DMS79 treated with DMSO at 0.1 percent for 48 hours (cell line): ENCODE data around the gene PSMC3IP.

Experiments
- DNase-seq: peaks from one replicate; lab custom pipeline; 2025; lab: John Stamatoyannopoulos, UW

The PSMC3IP gene

DNA sequence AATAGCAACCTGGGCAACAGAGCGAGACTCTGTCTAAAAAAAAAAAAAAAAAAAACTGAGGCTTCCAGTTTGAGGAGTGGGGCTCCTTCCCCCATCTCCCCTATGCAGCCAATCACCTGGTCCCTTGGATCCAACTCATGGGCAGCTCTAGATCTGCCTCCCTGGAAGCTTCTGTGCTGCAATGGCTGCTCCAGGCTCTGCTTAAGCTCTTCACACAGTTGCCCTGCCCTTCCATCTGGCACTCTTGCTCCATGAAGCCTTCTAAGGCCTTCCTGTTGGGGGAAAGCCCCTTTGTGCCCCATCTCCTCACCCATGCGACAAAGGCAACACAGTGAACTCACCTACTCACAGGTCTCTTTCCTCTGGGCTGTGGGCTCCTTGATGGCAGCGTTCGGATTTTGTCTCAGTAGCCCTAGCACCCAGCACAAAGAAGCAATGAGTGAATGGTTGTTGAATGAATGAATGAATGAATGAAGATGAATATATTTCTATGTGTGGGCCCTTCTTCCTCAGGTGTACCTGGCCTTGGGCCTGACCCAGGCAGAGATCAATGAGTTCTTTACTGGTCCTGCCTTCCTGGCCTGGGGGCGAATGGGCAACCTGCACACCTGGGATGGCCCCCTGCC, 39.6 kb downstream of the PSMC3IP start:
- DNase-seq, result no peak

DNA sequence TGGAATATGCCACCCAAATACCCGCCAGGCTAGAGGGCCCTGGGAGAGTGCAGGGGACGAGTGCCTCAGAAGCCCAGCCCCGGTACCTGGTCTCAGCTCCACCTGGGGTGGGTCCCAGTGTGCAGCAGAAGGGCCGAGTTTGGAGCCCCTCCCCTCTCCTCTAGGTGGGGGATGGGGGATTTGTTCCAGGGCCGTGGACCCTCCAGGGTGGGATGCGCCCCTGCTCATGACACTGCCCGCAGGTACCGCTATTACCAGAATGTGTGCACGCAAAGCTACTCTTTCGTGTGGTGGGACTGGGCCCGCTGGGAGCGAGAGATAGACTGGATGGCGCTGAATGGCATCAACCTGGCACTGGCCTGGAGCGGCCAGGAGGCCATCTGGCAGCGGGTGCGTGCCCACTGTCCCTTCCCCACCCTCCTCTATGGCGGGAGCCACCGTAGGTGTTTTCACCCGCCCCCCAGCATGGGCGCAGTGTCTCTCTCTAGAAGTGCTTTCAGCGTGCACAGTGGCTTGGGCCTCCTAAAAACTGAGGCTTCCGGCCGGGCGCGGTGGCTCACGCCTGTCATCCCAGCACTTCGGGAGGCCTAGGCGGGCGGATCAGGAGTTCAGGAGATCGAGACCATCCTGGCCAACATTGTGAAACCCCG, 40.2 kb downstream of the PSMC3IP start:
- DNase-seq, result no peak

DNA sequence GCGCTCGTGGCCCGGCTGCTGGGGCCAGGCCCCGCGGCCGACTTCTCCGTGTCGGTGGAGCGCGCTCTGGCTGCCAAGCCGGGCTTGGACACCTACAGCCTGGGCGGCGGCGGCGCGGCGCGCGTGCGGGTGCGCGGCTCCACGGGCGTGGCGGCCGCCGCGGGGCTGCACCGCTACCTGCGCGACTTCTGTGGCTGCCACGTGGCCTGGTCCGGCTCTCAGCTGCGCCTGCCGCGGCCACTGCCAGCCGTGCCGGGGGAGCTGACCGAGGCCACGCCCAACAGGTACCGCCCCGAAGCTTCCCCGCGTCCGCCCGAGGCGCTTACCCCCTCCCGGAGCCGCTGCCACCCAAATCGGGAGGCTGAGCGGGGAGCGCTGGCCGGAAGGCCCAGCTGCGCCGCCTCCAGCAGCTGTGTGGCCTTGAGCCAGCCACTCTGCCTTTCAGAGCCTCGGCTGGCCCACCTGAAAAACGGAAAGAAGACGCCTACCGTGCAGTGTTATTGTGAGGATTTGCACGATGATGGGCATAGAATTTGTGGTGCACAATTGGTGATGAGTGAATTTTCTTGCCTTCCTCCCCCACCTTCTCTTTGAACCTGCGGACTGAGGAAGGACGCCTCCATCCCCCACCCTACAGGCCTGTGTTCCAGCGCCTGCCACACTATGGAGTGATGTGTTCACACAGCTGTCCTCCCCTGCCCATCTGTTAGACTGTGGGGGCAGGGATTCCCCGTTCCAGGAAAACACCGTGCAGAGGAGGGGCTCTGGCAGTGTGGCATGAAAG, 41.0 kb downstream of the PSMC3IP start:
- peak; percentile 67 for DNase-seq

DNA sequence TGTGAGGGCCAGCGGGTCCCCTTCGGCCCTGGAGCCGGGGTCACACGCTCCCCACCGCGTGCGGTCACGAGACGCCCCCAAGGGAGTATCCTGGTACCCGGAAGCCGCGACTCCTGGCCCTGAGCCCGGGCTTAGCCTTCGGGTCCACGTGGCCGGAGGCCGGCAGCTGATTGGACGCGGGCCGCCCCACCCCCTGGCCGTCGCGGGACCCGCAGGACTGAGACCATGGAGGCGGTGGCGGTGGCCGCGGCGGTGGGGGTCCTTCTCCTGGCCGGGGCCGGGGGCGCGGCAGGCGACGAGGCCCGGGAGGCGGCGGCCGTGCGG, 41.5 kb downstream of the PSMC3IP start, which contains the start of gene NAGLU:
TSS of gene NAGLU (plus strand) at position 194 of the 324 bp plus-strand sequence. CDS start at position 226, 32 bp downstream.
- peak; percentile 82 for DNase-seq

DNA sequence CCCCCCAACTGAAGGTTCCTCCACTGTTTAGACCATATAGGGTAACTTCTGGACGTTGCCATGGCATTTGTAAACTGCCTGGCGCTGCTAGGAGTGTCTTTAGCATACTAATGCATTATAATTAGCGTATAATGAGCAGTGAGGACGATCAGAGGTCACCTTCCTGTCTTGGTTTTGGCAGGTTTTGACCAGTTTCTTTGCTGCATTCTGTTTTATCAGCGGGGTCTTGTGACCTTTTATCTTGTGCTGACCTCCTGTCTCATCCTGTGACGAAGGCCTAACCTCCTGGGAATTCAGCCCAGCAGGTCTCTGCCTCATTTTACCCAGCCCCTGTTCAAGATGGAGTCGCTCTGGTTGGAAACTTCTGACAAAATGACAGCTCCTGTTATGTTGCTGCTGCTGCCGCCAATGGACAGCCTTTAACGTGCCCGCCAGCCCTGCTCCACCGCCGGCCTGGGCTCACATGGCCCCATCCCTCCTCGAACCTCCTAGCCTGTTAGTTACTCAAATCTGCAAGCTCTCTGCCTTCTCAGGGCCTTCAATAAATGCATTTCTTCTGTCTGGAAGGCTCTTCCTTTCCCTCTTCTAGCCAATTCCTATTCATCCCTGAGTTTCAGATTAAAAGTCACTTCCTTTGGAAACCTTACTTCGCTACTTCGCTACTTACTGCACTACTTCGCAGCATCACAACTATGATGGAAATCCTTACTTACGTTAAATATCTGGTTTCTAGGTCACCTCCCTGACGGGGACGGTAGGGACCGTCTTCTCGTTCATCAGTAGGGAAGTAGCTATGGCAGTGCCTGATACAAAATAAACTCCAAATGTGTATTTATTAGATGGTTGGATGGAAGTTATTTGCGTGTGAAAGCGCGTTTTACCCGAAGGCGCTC, 42.1 kb downstream of the PSMC3IP start:
- DNase-seq, result peak; percentile 50

DNA sequence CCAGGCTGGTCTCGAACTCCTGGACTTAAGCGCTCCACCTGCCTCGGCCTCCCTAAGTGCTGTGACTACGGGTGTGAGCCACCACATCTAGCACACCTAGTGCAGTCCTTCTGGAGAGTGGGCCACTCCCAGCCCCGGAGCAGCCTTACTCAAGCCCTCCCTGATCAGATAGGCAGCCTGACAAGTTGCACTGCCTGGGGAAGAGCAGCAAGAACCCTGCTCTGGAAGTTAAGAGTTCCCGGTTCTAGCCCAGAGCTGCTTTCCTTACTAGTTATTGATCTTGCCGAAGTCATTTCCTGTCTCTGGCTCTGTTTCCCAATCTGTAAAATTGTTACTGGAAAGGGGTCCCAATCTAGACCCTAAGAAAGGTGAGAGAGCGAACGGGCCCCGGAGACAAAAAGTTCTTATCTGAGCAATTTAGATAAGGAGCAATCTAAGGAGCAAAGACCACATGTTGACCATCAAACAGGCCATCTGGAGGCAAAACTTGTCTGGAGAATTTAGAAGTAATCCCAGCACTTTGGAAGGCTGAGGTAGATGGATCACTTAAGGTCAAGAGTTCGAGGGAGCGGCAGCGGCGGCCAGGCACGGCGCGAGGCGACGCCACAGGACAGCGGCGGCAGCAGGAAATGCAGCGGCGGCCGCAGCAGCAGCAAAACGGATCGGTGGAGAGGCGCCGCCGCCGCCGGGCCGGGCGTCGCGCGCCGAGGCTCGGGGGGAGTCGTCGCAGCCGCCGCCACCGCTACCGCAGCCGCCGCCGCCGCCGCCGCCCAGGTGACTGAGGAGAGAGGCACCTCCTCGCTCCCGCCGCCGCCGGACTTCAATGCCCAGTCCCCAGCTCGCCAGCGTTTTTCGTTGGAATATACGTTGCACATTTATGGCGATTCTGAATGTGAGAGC, 45.8 kb downstream of the PSMC3IP start:
- peak; percentile 60 for DNase-seq

DNA sequence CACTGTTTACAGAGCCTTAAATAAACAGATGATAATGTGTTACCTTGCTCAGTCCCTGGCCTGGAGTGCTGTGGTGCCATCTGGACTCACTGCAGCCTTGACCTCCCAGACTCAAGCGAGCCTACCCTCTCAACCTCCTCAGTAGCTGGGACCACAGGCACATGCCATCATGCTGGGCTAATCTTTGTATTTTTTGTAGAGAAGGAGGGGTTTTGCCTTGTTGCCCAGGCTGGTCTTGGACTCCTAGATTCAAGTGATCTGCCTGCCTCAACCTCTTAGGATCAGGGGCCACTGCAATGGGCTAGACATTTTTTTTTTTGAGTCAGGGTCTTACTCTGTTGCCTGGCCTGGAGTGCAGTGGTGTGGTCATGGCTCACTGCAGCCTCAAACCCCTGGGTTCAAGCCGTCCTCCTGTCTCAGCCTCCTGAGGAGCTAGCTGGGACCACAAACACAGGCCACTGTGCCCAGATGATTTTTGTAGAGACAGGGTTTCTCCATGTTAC, 46.5 kb downstream of the PSMC3IP start:
- DNase-seq, result no peak

DNA sequence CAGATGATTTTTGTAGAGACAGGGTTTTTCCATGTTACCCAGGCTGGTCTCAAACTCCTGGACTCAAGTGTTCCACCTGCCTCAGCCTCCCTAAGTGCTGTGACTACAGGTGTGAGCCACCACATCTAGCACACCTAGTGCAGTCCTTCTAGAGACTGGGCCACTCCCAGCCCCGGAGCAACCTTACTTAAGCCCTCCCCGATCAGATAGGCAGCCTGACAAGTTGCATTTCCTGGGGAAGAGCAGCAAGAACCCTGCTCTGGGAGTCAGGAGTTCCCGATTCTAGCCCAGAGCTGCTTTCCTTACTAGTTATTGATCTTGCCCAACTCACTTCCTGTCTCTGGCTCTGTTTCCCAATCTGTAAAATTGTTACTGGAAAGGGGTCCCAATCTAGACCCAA, 48.5 kb downstream of the PSMC3IP start:
- DNase-seq, result no peak

DNA sequence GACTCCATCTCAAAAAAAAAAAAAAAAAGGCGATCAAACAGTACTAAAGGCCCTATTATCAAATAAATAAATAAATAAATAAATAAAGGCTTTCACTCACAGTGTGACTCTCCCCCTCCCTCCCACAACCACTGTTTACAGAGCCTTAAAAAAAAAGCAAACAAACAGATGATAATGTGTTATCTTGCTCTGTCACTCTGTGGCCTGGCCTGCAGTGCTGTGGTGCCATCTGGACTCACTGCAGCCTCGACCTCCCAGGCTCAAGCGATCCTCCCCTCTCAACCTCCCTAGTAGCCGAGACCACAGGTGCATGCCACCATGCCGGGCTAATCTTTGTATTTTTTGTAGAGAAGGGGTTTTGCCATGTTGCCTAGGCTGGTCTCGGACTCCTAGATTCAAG, 49.6 kb downstream of the PSMC3IP start:
- no peak for DNase-seq

DNA sequence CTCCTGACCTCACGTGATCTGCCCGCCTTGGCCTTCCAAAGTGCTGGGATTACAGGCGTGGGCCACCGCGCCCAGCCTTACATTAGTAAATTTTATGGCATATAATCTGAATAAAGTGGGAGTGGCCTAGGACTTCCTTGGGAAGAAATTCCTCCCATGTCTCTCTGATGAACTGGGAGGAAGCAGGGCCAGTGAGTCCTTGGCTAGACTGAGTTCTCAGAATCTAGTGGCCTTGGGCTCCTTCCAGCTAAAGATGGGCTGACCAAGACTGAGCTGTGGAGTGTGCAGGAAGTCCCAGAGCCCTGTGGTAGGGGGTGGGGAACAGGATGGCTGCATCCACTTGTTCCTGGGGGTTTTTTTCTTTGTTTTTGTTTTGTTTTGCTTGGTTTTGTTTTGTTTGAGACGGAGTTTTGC, 51.5 kb downstream of the PSMC3IP start:
- DNase-seq, result no peak

DNA sequence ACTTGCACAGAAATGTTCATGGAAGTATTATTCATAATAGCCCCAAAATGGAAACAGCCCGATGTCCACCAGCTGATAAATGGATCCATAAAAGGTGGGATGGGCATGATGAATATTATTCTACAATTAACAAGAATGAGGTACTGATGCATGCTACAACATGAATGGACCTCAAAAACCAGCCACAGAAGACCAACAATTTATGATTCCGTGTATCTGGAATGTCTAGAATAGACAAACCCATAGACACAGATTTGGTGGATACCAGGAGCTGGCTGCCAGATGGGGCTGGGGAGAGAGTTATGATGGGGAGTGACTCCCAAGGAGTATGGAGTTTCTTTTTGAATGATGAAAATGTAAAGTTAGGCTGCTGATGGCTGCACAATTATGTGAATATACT, 52.3 kb downstream of the PSMC3IP start:
- no peak for DNase-seq

DNA sequence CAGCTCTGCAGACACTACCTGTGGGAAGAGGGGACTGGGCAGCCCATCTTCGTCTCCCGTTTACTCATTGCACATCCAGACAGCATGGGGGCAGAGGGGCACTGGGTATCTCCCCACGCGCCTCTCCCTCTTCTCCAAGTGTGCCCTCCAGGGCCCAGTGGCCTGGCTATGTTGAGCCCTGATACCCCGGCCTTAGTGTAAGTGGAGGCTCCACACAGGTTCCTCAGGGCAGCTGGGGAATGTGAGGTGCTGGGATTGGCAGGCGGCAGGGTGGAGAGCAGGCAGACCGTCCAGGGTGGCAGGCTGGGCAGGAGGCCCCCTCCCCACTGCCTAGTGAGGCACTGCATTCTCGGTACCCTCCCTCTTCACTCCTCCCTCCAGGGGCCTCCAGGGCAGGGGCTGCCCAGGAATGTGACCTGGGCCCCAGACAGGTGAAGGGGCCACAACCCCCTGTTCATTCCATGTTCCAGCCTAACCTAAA, 54.7 kb downstream of the PSMC3IP start:
- DNase-seq, result no peak
